NCI-H345 treated with DMSO at 0.1 percent for 48 hours (cell line): Measurements from ENCODE around the gene BLOC1S1.

ENCODE experiments used
- DNase-seq: peaks from one replicate; lab custom pipeline; 2025; ENCODE audit not compliant: unreplicated experiment; lab: John Stamatoyannopoulos, UW

Gene BLOC1S1

GRCh38 chr12:55715833-55716581, at the start of gene BLOC1S1:
TSS of gene BLOC1S1 (plus strand) at chr12:55716046. CDS start at chr12:55716052, 6 bp downstream.
- DNase-seq = peak; percentile 86

- DNase-seq = no peak
Observed at GRCh38 chr12:55666508-55666907, 49.3 kb upstream of the BLOC1S1 start.

- no peak for DNase-seq
Observed at GRCh38 chr12:55670276-55670675, 45.6 kb upstream of the BLOC1S1 start.

GRCh38 chr12:55671746-55672145, 44.1 kb upstream of the BLOC1S1 start:
- no peak for DNase-seq

- no peak for DNase-seq
Observed at GRCh38 chr12:55673638-55674037, 42.2 kb upstream of the BLOC1S1 start.

- no peak for DNase-seq
Observed at GRCh38 chr12:55675666-55676065, 40.2 kb upstream of the BLOC1S1 start.

GRCh38 chr12:55676707-55677106, 39.1 kb upstream of the BLOC1S1 start:
- no peak for DNase-seq

- DNase-seq = no peak
Observed at GRCh38 chr12:55679691-55680090, 36.2 kb upstream of the BLOC1S1 start.

- no peak for DNase-seq
Observed at GRCh38 chr12:55681142-55682077, 34.4 kb upstream of the BLOC1S1 start.

GRCh38 chr12:55682087-55682796, 33.6 kb upstream of the BLOC1S1 start:
- DNase-seq = no peak

GRCh38 chr12:55683676-55684075, 32.2 kb upstream of the BLOC1S1 start:
- DNase-seq = no peak

- DNase-seq = no peak
Observed at GRCh38 chr12:55684761-55685370, 31.0 kb upstream of the BLOC1S1 start.

GRCh38 chr12:55685671-55686070, 30.2 kb upstream of the BLOC1S1 start:
- DNase-seq = no peak

- DNase-seq = no peak
Observed at GRCh38 chr12:55686366-55687010, 29.4 kb upstream of the BLOC1S1 start.

- DNase-seq = no peak
Observed at GRCh38 chr12:55687746-55688145, 28.1 kb upstream of the BLOC1S1 start.

GRCh38 chr12:55688716-55689655, 26.9 kb upstream of the BLOC1S1 start:
- DNase-seq = no peak

- DNase-seq = no peak
Observed at GRCh38 chr12:55692631-55693322, 23.1 kb upstream of the BLOC1S1 start.

GRCh38 chr12:55693323-55694187, 22.3 kb upstream of the BLOC1S1 start:
- DNase-seq = no peak
